Esophagus muscularis mucosa (tissue), 4 donors: ENCODE data around the gene CDH18. TPM values are rescaled to one million over a fixed set of nuclear protein-coding genes. Genes with fewer than 3 reads are reported as not detected.

Source experiments
- DNase-seq: peaks from one replicate; pipeline ENCODE4 v3.0.0-alpha.2; 2017; ENCODE audit errors: extremely low spot score
- H3K27ac ChIP-seq, 4 donors: fragments of 200-600 bp; sonication (generic); replicated peaks in 1 of 4; 1 replicate in 3 of 4; 2 replicates in 1 of 4; pipeline ENCODE4 v1.5.1; 2016 to 2019; ENCODE audit warnings: mild to moderate bottlenecking in 1 of 4
- H3K27me3 ChIP-seq, 4 donors: fragments of 200-600 bp; sonication (generic); one replicate each; pipeline versions ENCODE4 v1.5.1 to v1.6.0; 2016 to 2019
- H3K36me3 ChIP-seq, 4 donors: fragments of 200-600 bp; sonication (generic); one replicate each; pipeline ENCODE4 v1.5.1; 2016 to 2019
- H3K4me1 ChIP-seq, 4 donors: fragments of 200-600 bp; sonication (generic); one replicate each; pipeline ENCODE4 v1.5.1; 2016 to 2019
- H3K4me3 ChIP-seq, 4 donors: fragments of 200-600 bp; sonication (generic); 1 replicate in 2 of 4; 2 replicates in 2 of 4; pipeline ENCODE4 v1.5.1; 2016 to 2019; ENCODE audit warnings: mild to moderate bottlenecking in 4 of 4, moderate library complexity in 1 of 4
- H3K9me3 ChIP-seq, 4 donors: fragments of 200-600 bp; sonication (generic); 1 replicate in 3 of 4; 2 replicates in 1 of 4; pipeline ENCODE4 v1.5.1; 2016 to 2019
- CTCF ChIP-seq, 3 experiments: fragments of 200-600 bp in 2 of 3; fragments of 450-650 bp in 1 of 3; sonication (generic) in 2 of 3; IDR thresholded peaks; one replicate each; pipeline ENCODE4 v1.5.1; 2017 to 2019; ENCODE audit warnings: antibody characterized with exemption in 3 of 3, mild to moderate bottlenecking in 2 of 3, moderate library complexity in 1 of 3
- EP300 ChIP-seq: sonication (generic); formaldehyde crosslinking; IDR thresholded peaks from one replicate; pipeline ENCODE4 v1.6.1; 2017; ENCODE audit warnings: antibody characterized with exemption
- POLR2A ChIP-seq: fragments of 450-650 bp; IDR thresholded peaks from one replicate; pipeline ENCODE4 v1.6.1; 2017; ENCODE audit warnings: antibody characterized with exemption, moderate library complexity, mild to moderate bottlenecking, low read depth
- POLR2AphosphoS5 ChIP-seq, 2 donors: sonication (generic); formaldehyde crosslinking; IDR thresholded peaks; one replicate each; pipeline ENCODE4 v1.6.1; 2017; ENCODE audit warnings: antibody characterized with exemption in 2 of 2
- WGBS: methylation state at CpG from one replicate; pipeline ENCODE4 v1.1.5; 2018; 5-methylcytosine and 5-hydroxymethylcytosine counted together
- intact Hi-C: fragments of 100-400 bp; cut with DNase I; formaldehyde crosslinking; loops from one replicate; pipeline ENCODE4 v1.15.1; 2023
- total RNA-seq, 4 donors: library from RNA; depleted of rRNA; stranded (reverse); fragments of >200 nt; gene quantifications; one replicate each; pipeline versions ENCODE4 v1.1.0 to v1.2.1, GENCODE V29; 2016

The CDH18 gene
- total RNA-seq, 4 donors from 2014 or later = under 0.01 to 0.65 TPM; not detected in 2

- Histone ChIP-seq H3K27ac (no peak overlapping the region), H3K4me3 (no peak overlapping the region), H3K4me1 (no peaks in the 10 kb centered on the region), H3K36me3 (no peaks in the 10 kb centered on the region), H3K27me3 (no peaks in the 10 kb centered on the region), H3K9me3 (no peaks in the 10 kb centered on the region)
- intact Hi-C loops = no loop called here
- 81% methylated on average over 2 of the region's 2 CpGs for WGBS
- DNase-seq = no peak
- TF ChIP-seq EP300 (no peak), POLR2A (no peak), POLR2AphosphoS5 (IDR thresholded peaks at IDR 0.05) (no peak), CTCF (IDR thresholded peaks at IDR 0.05) (no peak)
These were observed 278.6 kb downstream of the CDH18 start for GRCh38 chr5:19709403-19709802.

- no peak overlapping the region for H3K4me3 ChIP-seq
- no peaks in the 10 kb centered on the region for H3K4me1 ChIP-seq
- H3K27me3 ChIP-seq = no peaks in the 10 kb centered on the region
- no peak overlapping the region for H3K27ac ChIP-seq
- TF ChIP-seq EP300 = no peak
- TF ChIP-seq POLR2A = no peak
- no peak for TF ChIP-seq CTCF (IDR thresholded peaks at IDR 0.05)
- TF ChIP-seq POLR2AphosphoS5 (IDR thresholded peaks at IDR 0.05) = no peak
- intact Hi-C loops = no loop called here
- no peaks in the 10 kb centered on the region for H3K9me3 ChIP-seq
- DNase-seq = no peak
- no peaks in the 10 kb centered on the region for H3K36me3 ChIP-seq
- 90% methylated on average over 4 of the region's 4 CpGs for WGBS
These were observed 281.2 kb downstream of the CDH18 start for GRCh38 chr5:19706776-19707175.

GRCh38 chr5:19701731-19702130, 286.3 kb downstream of the CDH18 start:
- 90% methylated on average over 5 of the region's 5 CpGs for WGBS

GRCh38 chr5:19694949-19695611, 292.9 kb downstream of the CDH18 start:
- DNase-seq = no peak
- WGBS = 71% methylated on average over 4 of the region's 4 CpGs
- no peaks in the 10 kb centered on the region for H3K36me3 ChIP-seq
- no peaks in the 10 kb centered on the region for H3K9me3 ChIP-seq
- no peak overlapping the region for H3K27ac ChIP-seq
- intact Hi-C loops = no loop called here
- no peaks in the 10 kb centered on the region for H3K27me3 ChIP-seq
- TF ChIP-seq POLR2A = no peak
- TF ChIP-seq CTCF (IDR thresholded peaks at IDR 0.05) = no peak
- no peak for TF ChIP-seq POLR2AphosphoS5 (IDR thresholded peaks at IDR 0.05)
- no peak for TF ChIP-seq EP300
- no peaks in the 10 kb centered on the region for H3K4me1 ChIP-seq
- no peak overlapping the region for H3K4me3 ChIP-seq

More at GRCh38 chr5:19701731-19702130, 286.3 kb downstream of the CDH18 start:
- no peaks in the 10 kb centered on the region for H3K27me3 ChIP-seq
- intact Hi-C loops = no loop called here
- no peaks in the 10 kb centered on the region for H3K4me1 ChIP-seq
- no peaks in the 10 kb centered on the region for H3K9me3 ChIP-seq
- no peak for DNase-seq
- no peaks in the 10 kb centered on the region for H3K36me3 ChIP-seq
- no peak overlapping the region for H3K27ac ChIP-seq
- TF ChIP-seq EP300 (no peak), POLR2A (no peak), POLR2AphosphoS5 (IDR thresholded peaks at IDR 0.05) (no peak), CTCF (IDR thresholded peaks at IDR 0.05) (no peak)
- H3K4me3 ChIP-seq = no peak overlapping the region

- WGBS = 76% methylated on average over 1 of the region's 1 CpG
- no peak for DNase-seq
- no peak for TF ChIP-seq POLR2A
- TF ChIP-seq POLR2AphosphoS5 (IDR thresholded peaks at IDR 0.05) = no peak
- no peak for TF ChIP-seq EP300
- TF ChIP-seq CTCF (IDR thresholded peaks at IDR 0.05) = no peak
These were observed 297.0 kb downstream of the CDH18 start for GRCh38 chr5:19690978-19691377.

More at GRCh38 chr5:19690978-19691377, 297.0 kb downstream of the CDH18 start:
- H3K9me3 ChIP-seq = peaks cover 0 to 10% (median 3%) of the 10 kb centered on the region in 4 donors
- no peaks in the 10 kb centered on the region for H3K4me1 ChIP-seq
- H3K36me3 ChIP-seq = no peaks in the 10 kb centered on the region
- H3K4me3 ChIP-seq = no peak overlapping the region
- H3K27ac ChIP-seq = no peak overlapping the region
- intact Hi-C loops = no loop called here
- no peaks in the 10 kb centered on the region for H3K27me3 ChIP-seq
